Adrenal gland (tissue), 5 donors: ENCODE data around the gene ROPN1B.

ENCODE experiments used
- CTCF ChIP-seq, 6 experiments: fragments of 450-650 bp in 4 of 6; fragments of 200-600 bp in 2 of 6; sonication (generic) in 1 of 6; IDR thresholded peaks; 1 replicate in 5 of 6; 2 replicates in 1 of 6; pipeline versions ENCODE4 v1.5.1 to v1.8.0; 2016 to 2021; ENCODE audit warnings: antibody characterized with exemption in 6 of 6, mild to moderate bottlenecking in 2 of 6, moderate library complexity in 1 of 6
- POLR2A ChIP-seq, 2 donors: fragments of 450-650 bp; IDR thresholded peaks; one replicate each; pipeline ENCODE4 v1.6.1; 2017; ENCODE audit warnings: antibody characterized with exemption in 2 of 2, mild to moderate bottlenecking in 2 of 2, moderate library complexity in 1 of 2
- donor health status: DM: no; HTN: no; CAD: no.

GRCh38 chr3:126025116-126025729 lies 56.2 kb downstream of the ROPN1B start:
- TF ChIP-seq CTCF (IDR thresholded peaks at IDR 0.05) (no peak), POLR2A (IDR thresholded peaks at IDR 0.05) (no peak)
